Osteoblast (primary cell): ENCODE data around the gene HSD17B14. TPM values are rescaled to one million over a fixed set of nuclear protein-coding genes. Genes with fewer than 3 reads are reported as not detected.
"Not testable (repeated sequence)": the region's sequence is repeated elsewhere in the genome, so short reads cannot be mapped to it uniquely, and the experiment has no call there.

Experiments
- DNase-seq: peaks from one replicate; pipeline ENCODE4 v3.0.0; 2011; ENCODE audit warnings: low spot score, mixed read lengths; ENCODE audit not compliant: insufficient read length; ENCODE audit errors: missing footprints
- H2AFZ ChIP-seq: 2 replicates; pipeline ENCODE4 v1.6.0; 2011; ENCODE audit warnings: mild to moderate bottlenecking, low read length
- H3K27ac ChIP-seq: 2 replicates; pipeline ENCODE4 v1.5.1; 2011; ENCODE audit warnings: mild to moderate bottlenecking, low read depth, low read length, moderate library complexity
- H3K27me3 ChIP-seq: 2 replicates; pipeline ENCODE4 v1.6.0; 2012; ENCODE audit warnings: mild to moderate bottlenecking, control low read depth, inconsistent platforms, low read length, moderate library complexity; ENCODE audit not compliant: insufficient read depth
- H3K36me3 ChIP-seq: 2 replicates; pipeline ENCODE4 v1.5.1; 2011; ENCODE audit warnings: mild to moderate bottlenecking, low read length, control low read depth, moderate library complexity; ENCODE audit not compliant: insufficient read depth
- H3K4me1 ChIP-seq: 2 replicates; pipeline ENCODE4 v1.5.1; 2011; ENCODE audit warnings: mild to moderate bottlenecking, low read length, control low read depth, moderate library complexity; ENCODE audit not compliant: insufficient read depth
- H3K4me2 ChIP-seq: 2 replicates; pipeline ENCODE4 v1.6.0; 2011; ENCODE audit warnings: mild to moderate bottlenecking, low read length; ENCODE audit not compliant: insufficient read depth
- H3K4me3 ChIP-seq: fragments of 200-600 bp; sonication (generic); 3 replicates; pipeline ENCODE4 v1.5.1; 2012; ENCODE audit warnings: mild to moderate bottlenecking, low read length, inconsistent platforms; ENCODE audit not compliant: insufficient read depth
- H3K79me2 ChIP-seq: 2 replicates; pipeline ENCODE4 v1.6.0; 2012; ENCODE audit warnings: mild to moderate bottlenecking, low read length, control low read depth, inconsistent platforms; ENCODE audit not compliant: insufficient read depth
- H3K9me3 ChIP-seq: 2 replicates; pipeline ENCODE4 v1.5.1; 2011; ENCODE audit warnings: low read depth, low read length, control low read depth
- H4K20me1 ChIP-seq: 2 replicates; pipeline ENCODE4 v1.6.0; 2012; ENCODE audit warnings: mild to moderate bottlenecking, low read length, control low read depth; ENCODE audit not compliant: insufficient read depth
- small RNA-seq: library from RNA; depleted of rRNA; stranded (forward); fragments of <200 nt; gene quantifications from one replicate; pipeline ENCODE3, GENCODE V24; 2012
- total RNA-seq: library from RNA; depleted of rRNA; stranded (reverse); fragments of >200 nt; gene quantifications from 2 replicates; pipeline ENCODE4 v1.2.3, GENCODE V29; 2012

Gene HSD17B14
- total RNA-seq, 1 donor: 1.8 TPM

GRCh38 chr19:48765816-48766215, 70.5 kb downstream of the HSD17B14 start:
- not testable (repeated sequence) for H3K4me3 ChIP-seq, H3K9me3 ChIP-seq, H3K79me2 ChIP-seq, H2AFZ ChIP-seq, H3K27ac ChIP-seq, H3K36me3 ChIP-seq, H3K4me2 ChIP-seq, DNase-seq, H4K20me1 ChIP-seq
- Histone ChIP-seq H3K4me1 (peaks cover 12% of the 10 kb centered on the region), H3K27me3 (peaks cover 34% of the 10 kb centered on the region)

Small RNA genes within 50 kb of the gene (small RNA-seq; reads per million reads assigned to genes)
- gene RNU6-317P: not detected

Other genes with a start within 250 kb of the HSD17B14 start
- not detected in 2 replicates for gene SPACA4, start 229.7 kb downstream of the HSD17B14 start, total RNA-seq
- gene FAM83E, start 221.4 kb downstream of the HSD17B14 start, total RNA-seq: 0.29 TPM in 1 of 2 replicates, not detected in the other
- gene RPL18, start 217.3 kb downstream of the HSD17B14 start, total RNA-seq: 1,357 and 1,526 TPM in 2 replicates
- 13.0 and 13.3 TPM in 2 replicates for gene SPHK2, start 217.0 kb downstream of the HSD17B14 start, total RNA-seq
- gene DBP, start 199.1 kb downstream of the HSD17B14 start, total RNA-seq: 14.5 and 18.3 TPM in 2 replicates
- gene CA11, start 190.3 kb downstream of the HSD17B14 start, total RNA-seq: 1.8 and 2.7 TPM in 2 replicates
- under 0.01 and 0.29 TPM in 2 replicates for gene NTN5, start 163.5 kb downstream of the HSD17B14 start, total RNA-seq
- gene FUT2, start 140.5 kb downstream of the HSD17B14 start, total RNA-seq: not detected in 2 replicates
- 0.36 and 0.59 TPM in 2 replicates for gene MAMSTR, start 116.8 kb downstream of the HSD17B14 start, total RNA-seq
- 2.1 and 3.6 TPM in 2 replicates for gene RASIP1, start 95.9 kb downstream of the HSD17B14 start, total RNA-seq
- gene IZUMO1, start 89.6 kb downstream of the HSD17B14 start, total RNA-seq: not detected in 2 replicates
- under 0.01 TPM in 1 of 2 replicates, not detected in the other for gene FUT1, start 83.8 kb downstream of the HSD17B14 start, total RNA-seq
- gene FGF21, start 81.0 kb downstream of the HSD17B14 start, total RNA-seq: not detected in 2 replicates
- 29.7 and 30.1 TPM in 2 replicates for gene BCAT2, start 25.5 kb downstream of the HSD17B14 start, total RNA-seq
- 21.4 and 28.6 TPM in 2 replicates for gene PLEKHA4, start 32.1 kb upstream of the HSD17B14 start, total RNA-seq
- 70.4 and 84.0 TPM in 2 replicates for gene PPP1R15A, start 35.9 kb upstream of the HSD17B14 start, total RNA-seq
- gene TULP2, start 62.3 kb upstream of the HSD17B14 start, total RNA-seq: not detected in 2 replicates
- 242 and 300 TPM in 2 replicates for gene NUCB1, start 63.8 kb upstream of the HSD17B14 start, total RNA-seq
- gene DHDH, start 97.2 kb upstream of the HSD17B14 start, total RNA-seq: 0.29 and 0.36 TPM in 2 replicates
- gene BAX, start 118.4 kb upstream of the HSD17B14 start, total RNA-seq: 78.4 and 78.9 TPM in 2 replicates
- gene FTL, start 128.8 kb upstream of the HSD17B14 start, total RNA-seq: 3,966 and 4,197 TPM in 2 replicates
- gene GYS1, start 156.8 kb upstream of the HSD17B14 start, total RNA-seq: 25.6 and 44.5 TPM in 2 replicates
- 113 and 122 TPM in 2 replicates for gene RUVBL2, start 157.4 kb upstream of the HSD17B14 start, total RNA-seq
- not detected in 2 replicates for gene LHB, start 180.6 kb upstream of the HSD17B14 start, total RNA-seq
- gene CGB3, start 187.8 kb upstream of the HSD17B14 start, total RNA-seq: not detected in 2 replicates
- not detected in 2 replicates for gene CGB2, start 195.4 kb upstream of the HSD17B14 start, total RNA-seq
- 0.29 TPM in 1 of 2 replicates, not detected in the other for gene CGB1, start 200.4 kb upstream of the HSD17B14 start, total RNA-seq
- gene CGB5, start 207.4 kb upstream of the HSD17B14 start, total RNA-seq: not detected in 2 replicates
- 0.29 TPM in 1 of 2 replicates, not detected in the other for gene CGB8, start 212.6 kb upstream of the HSD17B14 start, total RNA-seq
- gene CGB7, start 221.3 kb upstream of the HSD17B14 start, total RNA-seq: under 0.01 and 0.29 TPM in 2 replicates
- gene NTF4, start 228.3 kb upstream of the HSD17B14 start, total RNA-seq: not detected in 2 replicates
- gene KCNA7, start 236.2 kb upstream of the HSD17B14 start, total RNA-seq: not detected in 2 replicates
- 105 and 111 TPM in 2 replicates for gene SNRNP70, start 249.0 kb upstream of the HSD17B14 start, total RNA-seq